Upper lobe of right lung (tissue), 1 donor: ENCODE measurements around the gene LANCL1. TPM values are rescaled to one million over a fixed set of nuclear protein-coding genes. Genes with fewer than 3 reads are reported as not detected.

ENCODE experiments used
- ATAC-seq: fragments of 200-7000 bp; cut with Tn5 transposase; one replicate; pipeline ENCODE4 v1.9.1; 2020; ENCODE audit warnings: mild to moderate bottlenecking, moderate library complexity
- DNase-seq: peaks from one replicate; pipeline ENCODE4 v3.0.0-alpha.2; 2020
- H3K27ac ChIP-seq: fragments of 200-600 bp; one replicate; pipeline ENCODE4 v1.8.0; 2022
- H3K27me3 ChIP-seq: fragments of 200-600 bp; one replicate; pipeline ENCODE4 v1.8.0; 2022; ENCODE audit warnings: mild to moderate bottlenecking
- H3K36me3 ChIP-seq: fragments of 200-600 bp; one replicate; pipeline ENCODE4 v1.8.0; 2022
- H3K4me1 ChIP-seq: fragments of 200-600 bp; one replicate; pipeline ENCODE4 v1.8.0; 2022
- H3K4me3 ChIP-seq: fragments of 200-600 bp; one replicate; pipeline ENCODE4 v1.8.0; 2022; ENCODE audit warnings: mild to moderate bottlenecking
- H3K9me3 ChIP-seq: fragments of 200-600 bp; one replicate; pipeline ENCODE4 v1.8.0; 2022
- intact Hi-C: fragments of 100-400 bp; cut with DNase I; formaldehyde crosslinking; loops from one replicate; pipeline ENCODE4 v1.11.0; 2022
- total RNA-seq: library from RNA; stranded (reverse); fragmentation: NEBNext Ultra II Directional; extraction: Animal tissue kit (Norgen Biotek cat#: 25700); gene quantifications from one replicate; pipeline ENCODE4 v1.2.1, GENCODE V29; 2021
- TF ChIP-seq, protein P1 (sequence below): fragments of 200-600 bp; IDR thresholded peaks from one replicate; pipeline ENCODE4 v1.8.0; 2022; ENCODE audit warnings: antibody characterized with exemption
- donor health status: DM: no; HTN: yes; CAD: no; lungs with severe emphysema.

Gene LANCL1
- total RNA-seq, 1 donor from 2014 or later: 32.2 TPM

DNA sequence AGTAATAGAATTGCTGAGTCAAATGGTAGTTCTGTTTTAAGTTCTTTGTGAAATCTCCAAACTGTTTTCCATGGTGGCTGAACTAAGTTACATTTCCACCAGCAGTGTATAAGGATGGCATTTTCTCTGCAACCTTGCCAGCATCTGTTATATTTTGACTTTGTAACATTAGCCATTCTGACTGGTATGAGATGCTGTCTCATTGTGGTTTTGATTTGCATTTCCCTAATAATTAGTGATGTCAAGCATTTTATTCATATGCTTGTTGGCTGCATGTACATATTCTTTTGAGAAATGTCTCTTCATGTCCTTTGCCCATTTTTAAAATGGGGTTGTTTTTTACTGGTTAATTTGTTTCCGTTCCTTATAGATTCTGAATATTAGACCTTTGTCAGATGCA lies 63.9 kb downstream of the LANCL1 start:
- H3K36me3 ChIP-seq: no peaks in the 10 kb centered on the region
- DNase-seq: no peak
- no peak overlapping the region for H3K4me3 ChIP-seq
- TF ChIP-seq, protein P1, sequence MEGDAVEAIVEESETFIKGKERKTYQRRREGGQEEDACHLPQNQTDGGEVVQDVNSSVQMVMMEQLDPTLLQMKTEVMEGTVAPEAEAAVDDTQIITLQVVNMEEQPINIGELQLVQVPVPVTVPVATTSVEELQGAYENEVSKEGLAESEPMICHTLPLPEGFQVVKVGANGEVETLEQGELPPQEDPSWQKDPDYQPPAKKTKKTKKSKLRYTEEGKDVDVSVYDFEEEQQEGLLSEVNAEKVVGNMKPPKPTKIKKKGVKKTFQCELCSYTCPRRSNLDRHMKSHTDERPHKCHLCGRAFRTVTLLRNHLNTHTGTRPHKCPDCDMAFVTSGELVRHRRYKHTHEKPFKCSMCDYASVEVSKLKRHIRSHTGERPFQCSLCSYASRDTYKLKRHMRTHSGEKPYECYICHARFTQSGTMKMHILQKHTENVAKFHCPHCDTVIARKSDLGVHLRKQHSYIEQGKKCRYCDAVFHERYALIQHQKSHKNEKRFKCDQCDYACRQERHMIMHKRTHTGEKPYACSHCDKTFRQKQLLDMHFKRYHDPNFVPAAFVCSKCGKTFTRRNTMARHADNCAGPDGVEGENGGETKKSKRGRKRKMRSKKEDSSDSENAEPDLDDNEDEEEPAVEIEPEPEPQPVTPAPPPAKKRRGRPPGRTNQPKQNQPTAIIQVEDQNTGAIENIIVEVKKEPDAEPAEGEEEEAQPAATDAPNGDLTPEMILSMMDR: no peak
- intact Hi-C loops: no loop called here
- H3K27ac ChIP-seq: no peak overlapping the region
- no peak for ATAC-seq
- no peaks in the 10 kb centered on the region for H3K27me3 ChIP-seq
- H3K4me1 ChIP-seq: no peaks in the 10 kb centered on the region
- H3K9me3 ChIP-seq: no peaks in the 10 kb centered on the region

DNA sequence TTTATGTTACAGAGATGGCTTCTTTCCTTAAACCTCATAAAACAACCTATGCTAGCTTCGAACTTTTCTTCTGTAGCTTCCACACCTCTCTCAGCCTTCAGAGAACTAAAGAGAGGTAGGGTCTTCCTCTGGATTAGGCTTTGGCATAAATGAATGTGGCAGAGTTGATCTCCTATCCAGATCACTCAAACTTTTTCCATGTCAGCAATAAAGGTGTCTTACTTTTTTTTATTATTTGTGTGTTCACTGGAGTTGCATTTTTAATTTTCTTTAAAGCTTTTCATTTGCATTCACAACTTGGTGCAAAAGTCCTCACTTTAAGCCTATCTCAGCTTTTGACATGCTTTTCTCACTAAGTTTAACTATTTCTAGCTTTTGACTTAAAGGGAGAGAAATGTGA lies 66.0 kb downstream of the LANCL1 start:
- TF ChIP-seq, protein P1: no peak
- no peaks in the 10 kb centered on the region for H3K36me3 ChIP-seq
- DNase-seq (no peak), ATAC-seq (no peak)
- H3K4me3 ChIP-seq: no peak overlapping the region
- no peaks in the 10 kb centered on the region for H3K27me3 ChIP-seq
- no peaks in the 10 kb centered on the region for H3K9me3 ChIP-seq
- no peaks in the 10 kb centered on the region for H3K4me1 ChIP-seq
- no peak overlapping the region for H3K27ac ChIP-seq
- intact Hi-C loops: no loop called here

DNA sequence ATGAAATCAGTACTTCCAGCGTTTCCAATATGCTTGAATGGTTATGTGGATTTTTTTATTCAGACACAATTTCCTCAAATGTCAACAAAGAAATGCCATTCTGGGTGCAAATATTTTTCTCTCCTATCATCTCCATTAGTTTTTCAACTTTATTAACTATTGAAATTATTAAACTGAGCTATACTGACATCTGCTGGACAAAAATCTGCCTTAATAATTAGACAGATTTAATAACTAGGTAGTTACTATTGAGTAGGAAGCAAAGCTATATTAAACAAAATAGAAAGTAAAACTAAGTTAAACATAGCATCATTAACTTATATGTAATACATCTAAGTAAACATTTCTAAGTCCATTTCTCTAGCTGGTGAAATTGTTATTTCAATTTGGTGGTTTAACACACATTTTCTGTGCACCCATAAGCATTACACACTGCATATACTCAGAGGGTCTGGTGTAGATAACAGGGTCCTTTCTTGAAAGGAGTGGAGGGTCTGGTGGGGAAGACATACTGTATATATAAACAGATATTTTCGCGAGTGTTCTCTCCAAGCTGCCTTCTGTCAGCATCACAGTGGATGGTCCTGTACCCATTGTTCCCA lies 77.0 kb downstream of the LANCL1 start:
- peak; percentile 30 for ATAC-seq
- TF ChIP-seq, protein P1: peak; percentile 36
- no peaks in the 10 kb centered on the region for H3K36me3 ChIP-seq
- H3K4me3 ChIP-seq: no peak overlapping the region
- DNase-seq: no peak
- no peak overlapping the region for H3K27ac ChIP-seq
- no peaks in the 10 kb centered on the region for H3K9me3 ChIP-seq
- H3K4me1 ChIP-seq: no peaks in the 10 kb centered on the region
- intact Hi-C loops: no loop called here
- no peaks in the 10 kb centered on the region for H3K27me3 ChIP-seq

DNA sequence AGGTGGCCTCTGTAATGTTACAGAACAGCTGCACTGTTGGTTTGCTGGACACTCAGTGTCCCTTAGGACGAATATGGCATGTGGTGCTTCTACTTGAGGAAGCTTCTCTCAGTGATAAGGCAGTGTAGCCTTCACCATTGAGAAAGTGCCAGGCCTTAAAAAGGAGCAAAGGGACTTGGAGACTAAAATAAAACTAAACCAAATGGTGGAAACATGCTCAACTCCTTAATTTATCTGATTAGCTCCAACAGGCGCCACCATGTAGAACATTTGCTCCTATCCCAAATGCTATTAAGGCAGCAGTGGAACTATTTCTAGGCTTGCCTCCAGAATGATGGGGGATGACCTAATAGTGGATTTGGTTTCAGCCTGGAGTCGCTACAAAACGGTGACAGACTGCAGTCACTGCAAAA lies 84.1 kb downstream of the LANCL1 start:
- no peak for ATAC-seq
- H3K27me3 ChIP-seq: no peaks in the 10 kb centered on the region

DNA sequence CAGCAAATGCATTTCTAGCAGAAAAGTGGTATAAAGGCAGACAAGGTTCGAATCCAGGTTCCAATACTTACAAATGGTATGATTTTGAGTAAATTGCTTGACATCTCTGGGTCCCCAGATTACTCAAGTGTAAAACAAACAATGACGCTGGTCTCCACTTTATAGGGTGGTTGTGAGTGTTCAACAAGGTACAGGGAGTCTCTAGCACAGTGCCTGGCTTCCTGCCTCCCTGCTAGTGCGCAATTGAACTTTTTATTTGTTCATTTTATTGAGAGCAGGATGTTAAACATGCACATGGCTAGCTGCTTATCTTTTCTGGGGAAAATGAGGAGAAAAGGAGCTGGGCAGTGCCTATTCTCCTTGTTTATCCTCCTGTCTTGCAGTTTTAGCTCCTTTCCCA lies 86.7 kb downstream of the LANCL1 start:
- ATAC-seq (peak; percentile 89), DNase-seq (no peak)
- TF ChIP-seq, protein P1: no peak
- Histone ChIP-seq H3K9me3 (no peaks in the 10 kb centered on the region), H3K4me1 (no peaks in the 10 kb centered on the region), H3K36me3 (no peaks in the 10 kb centered on the region), H3K27me3 (no peaks in the 10 kb centered on the region), H3K4me3 (no peak overlapping the region), H3K27ac (peak overlapping the region; percentile 58)
- intact Hi-C loops: no loop called here

More for the DNA sequence above, 84.1 kb downstream of the LANCL1 start:
- intact Hi-C loops: no loop called here
- Histone ChIP-seq H3K9me3 (no peaks in the 10 kb centered on the region), H3K36me3 (no peaks in the 10 kb centered on the region), H3K4me3 (no peak overlapping the region), H3K27ac (no peak overlapping the region), H3K4me1 (no peaks in the 10 kb centered on the region)
- no peak for DNase-seq
- TF ChIP-seq, protein P1: no peak

DNA sequence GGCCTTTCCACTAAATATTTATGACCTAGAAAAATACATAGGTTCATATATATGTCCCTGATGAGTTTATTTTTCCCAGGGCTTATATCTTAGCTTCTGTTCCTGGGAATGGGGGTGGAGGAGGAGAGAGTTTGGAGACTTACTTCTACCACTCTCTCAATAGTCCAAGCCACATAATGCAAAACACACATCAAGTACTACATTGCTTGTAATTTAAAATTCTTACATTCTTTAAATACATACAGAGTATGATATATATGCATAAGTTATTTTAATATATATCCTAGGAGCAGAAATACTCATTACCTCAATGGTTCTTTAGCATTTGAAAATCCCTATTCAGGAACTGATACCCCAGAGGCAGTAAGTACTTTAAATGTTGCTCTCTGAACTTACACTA lies 88.4 kb downstream of the LANCL1 start:
- DNase-seq: no peak
- Histone ChIP-seq H3K9me3 (no peaks in the 10 kb centered on the region), H3K27ac (no peak overlapping the region), H3K27me3 (no peaks in the 10 kb centered on the region), H3K4me3 (no peak overlapping the region), H3K4me1 (no peaks in the 10 kb centered on the region), H3K36me3 (no peaks in the 10 kb centered on the region)
- intact Hi-C loops: no loop called here
- TF ChIP-seq, protein P1: no peak
- ATAC-seq: no peak
